Jurkat, Clone E6-1 (cell line): ENCODE measurements around the gene SSTR4. TPM values are rescaled to one million over a fixed set of nuclear protein-coding genes. Genes with fewer than 3 reads are reported as not detected.
"Not testable (repeated sequence)": the region's sequence is repeated elsewhere in the genome, so short reads cannot be mapped to it uniquely, and the experiment has no call there.

Experiments
- DNase-seq: peaks from one replicate; pipeline ENCODE4 v3.0.0-alpha.2; 2011; ENCODE audit warnings: low read depth, low spot score
- H3K4me3 ChIP-seq: 2 replicates; pipeline ENCODE4 v1.5.1; 2011; ENCODE audit warnings: mild to moderate bottlenecking, low read length, control low read depth, moderate library complexity
- polyA plus RNA-seq: library from polyadenylated mRNA; unstranded; fragments of >200 nt; gene quantifications from one replicate; pipeline ENCODE4 v1.2.1, GENCODE V29; 2012; ENCODE audit warnings: missing spikeins; ENCODE audit not compliant: insufficient read length, insufficient read depth

SSTR4 gene, protein sequence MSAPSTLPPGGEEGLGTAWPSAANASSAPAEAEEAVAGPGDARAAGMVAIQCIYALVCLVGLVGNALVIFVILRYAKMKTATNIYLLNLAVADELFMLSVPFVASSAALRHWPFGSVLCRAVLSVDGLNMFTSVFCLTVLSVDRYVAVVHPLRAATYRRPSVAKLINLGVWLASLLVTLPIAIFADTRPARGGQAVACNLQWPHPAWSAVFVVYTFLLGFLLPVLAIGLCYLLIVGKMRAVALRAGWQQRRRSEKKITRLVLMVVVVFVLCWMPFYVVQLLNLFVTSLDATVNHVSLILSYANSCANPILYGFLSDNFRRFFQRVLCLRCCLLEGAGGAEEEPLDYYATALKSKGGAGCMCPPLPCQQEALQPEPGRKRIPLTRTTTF
- polyA plus RNA-seq: not detected

GRCh38 chr20:23034721-23035671 lies at the start of gene SSTR4:
Gene SSTR4 (plus strand): TSS chr20:23035312. CDS start chr20:23035484, 172 bp downstream.
- no peak for DNase-seq
- H3K4me3 ChIP-seq: no peak within 1 kb of the TSS

DNA sequence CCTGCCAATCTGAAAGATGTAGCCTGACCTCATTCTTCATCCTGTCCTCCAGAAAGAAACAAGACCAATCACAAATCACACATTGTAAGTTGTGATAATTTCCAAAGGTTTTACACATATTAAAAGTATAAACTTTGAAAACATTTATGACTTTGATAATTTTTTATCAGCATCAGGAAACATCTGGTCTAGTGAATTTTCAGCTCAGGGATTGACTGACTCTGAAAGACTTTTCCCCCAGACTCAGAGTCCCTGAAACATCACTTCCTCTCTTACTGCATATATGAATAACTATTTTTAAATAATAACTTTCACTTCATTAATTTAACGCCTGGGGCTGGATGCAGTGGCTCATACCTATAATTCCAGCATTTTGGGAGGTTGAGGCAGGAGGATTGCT lies 48.5 kb upstream of the SSTR4 start:
- H3K4me3 ChIP-seq: no peak overlapping the region
- no peak for DNase-seq

GRCh38 chr20:22991424-22991823 lies 43.7 kb upstream of the SSTR4 start:
- H3K4me3 ChIP-seq, DNase-seq: not testable (repeated sequence)

- no peak for DNase-seq
- no peak overlapping the region for H3K4me3 ChIP-seq
Measured at GRCh38 chr20:22993823-22994222, 41.3 kb upstream of the SSTR4 start.

- H3K4me3 ChIP-seq: no peak overlapping the region
- no peak for DNase-seq
Measured at GRCh38 chr20:22995923-22996322, 39.2 kb upstream of the SSTR4 start.

GRCh38 chr20:22998476-22998875 lies 36.6 kb upstream of the SSTR4 start:
- no peak overlapping the region for H3K4me3 ChIP-seq

GRCh38 chr20:22999756-23000155 lies 35.4 kb upstream of the SSTR4 start:
- DNase-seq: no peak

More at GRCh38 chr20:22998476-22998875, 36.6 kb upstream of the SSTR4 start:
- DNase-seq: no peak

GRCh38 chr20:23000232-23000947 lies 34.7 kb upstream of the SSTR4 start:
- DNase-seq: no peak
- H3K4me3 ChIP-seq: no peak overlapping the region

More at GRCh38 chr20:22999756-23000155, 35.4 kb upstream of the SSTR4 start:
- H3K4me3 ChIP-seq: no peak overlapping the region

GRCh38 chr20:23002276-23002675 lies 32.8 kb upstream of the SSTR4 start:
- H3K4me3 ChIP-seq: no peak overlapping the region
- no peak for DNase-seq

- no peak overlapping the region for H3K4me3 ChIP-seq
- no peak for DNase-seq
Measured at GRCh38 chr20:23003077-23003635, 32.0 kb upstream of the SSTR4 start.

GRCh38 chr20:23003881-23004460 lies 31.1 kb upstream of the SSTR4 start:
- no peak for DNase-seq
- no peak overlapping the region for H3K4me3 ChIP-seq

DNA sequence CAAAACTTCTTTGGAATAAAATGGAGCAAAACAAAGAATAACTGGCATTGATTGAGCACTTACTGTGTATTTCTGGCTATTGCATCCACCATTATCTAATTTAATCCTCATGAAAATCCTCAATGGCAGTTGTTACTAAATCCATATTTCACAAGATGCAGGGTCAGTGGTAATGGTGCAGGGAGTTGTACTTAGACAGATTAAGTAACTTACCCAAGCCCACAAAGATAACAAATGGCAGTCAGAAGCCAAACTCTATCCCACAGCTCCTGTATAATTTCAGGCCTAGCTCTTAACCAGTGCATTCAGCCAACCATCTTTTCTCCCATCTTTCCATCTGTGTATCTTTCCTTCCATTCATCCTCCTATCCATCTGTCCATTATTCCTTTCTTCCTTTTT lies 29.3 kb upstream of the SSTR4 start:
- DNase-seq: no peak
- no peak overlapping the region for H3K4me3 ChIP-seq

DNA sequence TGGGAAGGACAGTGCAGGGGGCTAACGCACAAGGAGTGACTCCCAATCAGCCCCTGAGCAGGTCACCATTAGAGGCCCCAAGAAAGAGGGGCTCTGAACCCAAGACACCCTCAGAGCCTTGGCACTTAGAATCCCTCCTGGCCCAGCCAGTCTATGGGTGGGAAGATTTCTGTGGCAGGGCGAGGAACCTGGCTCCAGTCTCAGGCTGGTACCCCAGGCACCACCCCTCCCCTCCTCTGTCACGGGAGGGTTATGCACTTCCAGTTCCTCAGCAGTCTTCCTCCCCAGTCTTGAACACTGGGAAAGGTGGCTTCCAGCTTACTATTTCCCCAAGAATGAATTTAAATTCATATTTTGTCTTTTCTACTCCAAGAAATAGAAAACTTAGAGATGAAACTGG lies 27.6 kb upstream of the SSTR4 start:
- DNase-seq: no peak

GRCh38 chr20:23007886-23008655 lies 27.0 kb upstream of the SSTR4 start:
- no peak for DNase-seq
- H3K4me3 ChIP-seq: no peak overlapping the region

More for the DNA sequence above, 27.6 kb upstream of the SSTR4 start:
- H3K4me3 ChIP-seq: no peak overlapping the region

- no peak for DNase-seq
Measured at GRCh38 chr20:23008667-23009066, 26.4 kb upstream of the SSTR4 start.

GRCh38 chr20:23009636-23010035 lies 25.5 kb upstream of the SSTR4 start:
- DNase-seq: no peak
- no peak overlapping the region for H3K4me3 ChIP-seq

More at GRCh38 chr20:23008667-23009066, 26.4 kb upstream of the SSTR4 start:
- H3K4me3 ChIP-seq: no peak overlapping the region

DNA sequence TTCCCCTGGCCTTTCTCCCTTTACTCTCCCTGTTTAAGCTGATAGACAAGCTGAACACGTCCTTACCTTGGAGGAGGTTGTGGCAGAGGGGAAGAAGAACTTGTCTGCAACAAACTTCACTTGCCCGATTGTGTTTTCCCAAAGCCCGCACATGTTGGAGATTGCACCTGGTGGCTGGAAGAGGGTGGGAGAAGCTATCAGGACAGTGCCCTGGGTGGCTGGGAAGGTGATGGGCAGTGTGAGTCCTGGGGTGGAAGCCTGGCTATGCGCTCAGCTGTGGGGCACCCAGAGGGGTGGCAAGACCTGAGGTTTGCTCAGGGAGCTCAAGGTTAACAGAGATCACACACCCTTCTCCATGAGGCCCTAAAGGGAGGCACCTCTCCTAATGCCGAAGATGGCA lies 25.0 kb upstream of the SSTR4 start:
- no peak for DNase-seq
- no peak overlapping the region for H3K4me3 ChIP-seq
